H9 (cell line): ENCODE measurements around the gene MPV17L2. TPM values are rescaled to one million over a fixed set of nuclear protein-coding genes. Genes with fewer than 3 reads are reported as not detected.

Experiments
- DNase-seq: peaks from one replicate; pipeline ENCODE4 v3.0.0-alpha.2; 2017
- H2AFZ ChIP-seq: one replicate; pipeline ENCODE4 v1.6.1; 2013; ENCODE audit warnings: mild to moderate bottlenecking, low read length, control low read depth, moderate library complexity
- H2AK5ac ChIP-seq: 2 replicates; pipeline ENCODE4 v1.6.1; 2013; ENCODE audit warnings: low read length, control low read depth, mixed read lengths; ENCODE audit not compliant: insufficient read length
- H2BK120ac ChIP-seq: one replicate; pipeline ENCODE4 v1.6.1; 2013; ENCODE audit warnings: low read depth, mild to moderate bottlenecking, low read length, control low read depth, inconsistent platforms; ENCODE audit not compliant: poor library complexity, severe bottlenecking
- H2BK12ac ChIP-seq: 2 replicates; pipeline ENCODE4 v1.6.1; 2013; ENCODE audit warnings: low read length, control low read depth, mixed read lengths, low read depth; ENCODE audit not compliant: insufficient read length
- H2BK15ac ChIP-seq: 2 replicates; pipeline ENCODE4 v1.6.1; 2013; ENCODE audit warnings: low read depth, low read length, control low read depth
- H2BK20ac ChIP-seq: one replicate; pipeline ENCODE4 v1.6.1; 2013; ENCODE audit warnings: low read depth, mild to moderate bottlenecking, low read length, control low read depth, inconsistent platforms; ENCODE audit not compliant: poor library complexity, severe bottlenecking
- H2BK5ac ChIP-seq: 2 replicates; pipeline ENCODE4 v1.6.1; 2013; ENCODE audit warnings: low read length, control low read depth, mixed read lengths; ENCODE audit not compliant: insufficient read length
- H3K14ac ChIP-seq: 2 replicates; pipeline ENCODE4 v1.6.1; 2013; ENCODE audit warnings: low read length, control low read depth; ENCODE audit not compliant: insufficient read depth
- H3K18ac ChIP-seq: 2 replicates; pipeline ENCODE4 v1.6.1; 2013; ENCODE audit warnings: low read depth, mild to moderate bottlenecking, mixed read lengths, low read length, control low read depth; ENCODE audit not compliant: insufficient read length
- H3K23ac ChIP-seq: 2 replicates; pipeline ENCODE4 v1.6.1; 2013; ENCODE audit warnings: low read length, control low read depth, mixed read lengths, low read depth; ENCODE audit not compliant: insufficient read length
- H3K23me2 ChIP-seq: 2 replicates; pipeline ENCODE4 v1.6.1; 2013; ENCODE audit warnings: low read depth, mild to moderate bottlenecking, mixed read lengths, low read length, control low read depth; ENCODE audit not compliant: insufficient read length, poor library complexity, severe bottlenecking
- H3K27ac ChIP-seq: 2 replicates; pipeline ENCODE4 v1.5.1; 2013; ENCODE audit warnings: low read length, control low read depth, mixed read lengths, low read depth; ENCODE audit not compliant: insufficient read length
- H3K27me3 ChIP-seq: 2 replicates; pipeline ENCODE4 v1.6.1; 2013; ENCODE audit warnings: low read length, control low read depth, inconsistent platforms; ENCODE audit not compliant: insufficient read depth
- H3K4ac ChIP-seq: 2 replicates; pipeline ENCODE4 v1.6.1; 2013; ENCODE audit warnings: low read depth, mild to moderate bottlenecking, control low read depth, inconsistent platforms, low read length, moderate library complexity
- H3K4me1 ChIP-seq: 2 replicates; pipeline ENCODE4 v1.6.1; 2013; ENCODE audit warnings: low read length, control low read depth, inconsistent platforms; ENCODE audit not compliant: insufficient read depth
- H3K4me2 ChIP-seq: 2 replicates; pipeline ENCODE4 v1.6.1; 2013; ENCODE audit warnings: low read length, control low read depth, mixed read lengths; ENCODE audit not compliant: insufficient read length, insufficient read depth
- H3K56ac ChIP-seq: 2 replicates; pipeline ENCODE4 v1.6.1; 2013; ENCODE audit warnings: low read depth, mild to moderate bottlenecking, mixed read lengths, low read length, control low read depth; ENCODE audit not compliant: insufficient read length
- H3K79me1 ChIP-seq: 2 replicates; pipeline ENCODE4 v1.6.1; 2013; ENCODE audit warnings: low read depth, mild to moderate bottlenecking, moderate library complexity, low read length, control low read depth, inconsistent platforms; ENCODE audit not compliant: insufficient read depth, poor library complexity, severe bottlenecking
- H3K79me2 ChIP-seq: 2 replicates; pipeline ENCODE4 v1.6.1; 2013; ENCODE audit warnings: low read length, control low read depth, inconsistent platforms; ENCODE audit not compliant: insufficient read depth
- H3K9ac ChIP-seq: 2 replicates; pipeline ENCODE4 v1.6.1; 2013; ENCODE audit warnings: low read length, control low read depth, mixed read lengths; ENCODE audit not compliant: insufficient read length; ENCODE audit errors: extremely low read depth
- H3K9me3 ChIP-seq: one replicate; pipeline ENCODE4 v1.6.1; 2013; ENCODE audit warnings: low read depth, low read length, inconsistent platforms; ENCODE audit not compliant: control insufficient read depth
- H3T11ph ChIP-seq: one replicate; pipeline ENCODE4 v1.6.1; 2013; ENCODE audit warnings: mild to moderate bottlenecking, low read length, control low read depth, inconsistent platforms
- H4K20me1 ChIP-seq: one replicate; pipeline ENCODE4 v1.6.1; 2013; ENCODE audit not compliant: control insufficient read depth, insufficient read length, insufficient read depth
- H4K5ac ChIP-seq: 2 replicates; pipeline ENCODE4 v1.6.1; 2013; ENCODE audit warnings: low read depth, mild to moderate bottlenecking, mixed read lengths, low read length, control low read depth; ENCODE audit not compliant: insufficient read length
- H4K8ac ChIP-seq: replicated peaks from 2 replicates; pipeline ENCODE4 v1.6.1; 2013; ENCODE audit warnings: low read length, control low read depth, mixed read lengths, low read depth; ENCODE audit not compliant: insufficient read length
- H4K91ac ChIP-seq: 2 replicates; pipeline ENCODE4 v1.6.1; 2013; ENCODE audit warnings: low read depth, mild to moderate bottlenecking, moderate library complexity, mixed read lengths, low read length, control low read depth; ENCODE audit not compliant: insufficient read length
- H3K27ac Mint-ChIP-seq, 3 experiments: 2 replicates in 2 of 3; 3 replicates in 1 of 3; pipeline ENCODE4 v1.8.0; 2020 to 2021; ENCODE audit warnings: mixed read lengths in 3 of 3, mild to moderate bottlenecking in 1 of 3, moderate library complexity in 1 of 3
- H3K27me3 Mint-ChIP-seq: 2 replicates; pipeline ENCODE4 v1.8.0; 2021; ENCODE audit warnings: low read depth, mild to moderate bottlenecking, moderate library complexity, mixed read lengths
- H3K36me3 Mint-ChIP-seq, 3 experiments: 2 replicates in 2 of 3; 3 replicates in 1 of 3; pipeline ENCODE4 v1.8.0; 2020 to 2021; ENCODE audit warnings: low read depth in 3 of 3, mixed read lengths in 3 of 3; ENCODE audit not compliant: insufficient read depth in 1 of 3
- H3K4me1 Mint-ChIP-seq, 2 experiments: 2 replicates each; pipeline ENCODE4 v1.8.0; 2020; ENCODE audit warnings: mixed read lengths in 2 of 2
- H3K4me3 Mint-ChIP-seq, 2 experiments: 2 replicates in 1 of 2; 3 replicates in 1 of 2; pipeline ENCODE4 v1.8.0; 2020 to 2021; ENCODE audit warnings: mild to moderate bottlenecking in 2 of 2, mixed read lengths in 2 of 2, moderate library complexity in 1 of 2
- H3K9me3 Mint-ChIP-seq, 2 experiments: 2 replicates in 1 of 2; 3 replicates in 1 of 2; pipeline ENCODE4 v1.8.0; 2020; ENCODE audit warnings: mild to moderate bottlenecking in 2 of 2, mixed read lengths in 2 of 2, moderate library complexity in 1 of 2
- WGBS: extraction: QIAGEN DNeasy Blood & Tissue Kit; methylation state at CpG from one replicate; pipeline ENCODE4 v1.1.7; 2013; ENCODE audit warnings: missing lambda C conversion rate, low lambda C conversion rate, mixed read lengths; ENCODE audit not compliant: insufficient read length; ENCODE audit errors: extremely low coverage; 5-methylcytosine and 5-hydroxymethylcytosine counted together
- total RNA-seq: library from RNA; stranded (reverse); gene quantifications from 2 replicates; pipeline ENCODE4 v1.2.1, GENCODE V29; 2021
- TF ChIP-seq, protein P1 (sequence below): fragments of 200-600 bp; sonication (generic); conservative IDR thresholded peaks from 3 replicates; pipeline ENCODE4 v1.8.0; 2021; ENCODE audit warnings: antibody characterized with exemption, mild to moderate bottlenecking

Gene MPV17L2
- total RNA-seq, 1 experiment from 2014 or later = 26.4 TPM

DNA sequence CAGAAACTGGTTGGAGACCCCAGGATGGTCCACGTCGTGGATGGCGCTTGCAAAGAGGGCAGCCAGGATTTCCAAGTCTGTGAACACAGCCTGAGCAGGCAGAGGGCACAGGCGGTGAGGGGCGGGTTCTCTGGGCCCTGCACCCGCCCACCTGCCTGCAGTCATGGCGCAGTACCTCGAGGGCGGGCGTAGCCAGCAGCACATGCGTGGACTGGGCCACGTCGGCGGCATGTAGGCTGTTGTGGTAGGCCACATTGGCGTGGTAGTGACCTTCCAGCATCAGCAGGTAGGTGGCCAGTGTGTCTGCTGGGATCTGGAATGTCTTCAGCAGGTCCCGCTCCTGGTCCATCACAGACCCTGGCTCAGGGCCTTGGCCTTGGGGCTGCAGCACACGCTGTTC lies 25.1 kb downstream of the MPV17L2 start:
- no peak overlapping the region for H3K14ac ChIP-seq
- H2AFZ ChIP-seq = no peak overlapping the region
- no peak overlapping the region for H3K4me2 ChIP-seq
- no peak overlapping the region for H2BK5ac ChIP-seq
- Mint-ChIP-seq H3K9me3 (no peaks in the 10 kb centered on the region), H3K4me1 (peaks cover 14 to 19% of the 10 kb centered on the region in 2 experiments), H3K27me3 (peaks cover 5% of the 10 kb centered on the region), H3K36me3 (peaks cover 0 to 3% (median 0%) of the 10 kb centered on the region in 3 experiments; a peak in 2 of 7 replicates), H3K27ac (no peak overlapping the region), H3K4me3 (no peak overlapping the region)
- H3K79me1 ChIP-seq = no peaks in the 10 kb centered on the region
- no peak overlapping the region for H4K5ac ChIP-seq
- no peak overlapping the region for H3K56ac ChIP-seq
- H3K4me1 ChIP-seq = no peaks in the 10 kb centered on the region; the same call in 1 of the 2 replicates
- no peak for DNase-seq
- H3K9ac ChIP-seq = no peak overlapping the region
- no peak overlapping the region for H2BK12ac ChIP-seq
- no CpG with 5 or more reads among the region's 17 CpGs for WGBS
- no peak overlapping the region for H4K91ac ChIP-seq
- no peaks in the 10 kb centered on the region for H4K20me1 ChIP-seq
- H2BK20ac ChIP-seq = no peak overlapping the region
- no peak overlapping the region for H3K18ac ChIP-seq
- no peak overlapping the region for H2BK15ac ChIP-seq
- TF ChIP-seq, protein P1, sequence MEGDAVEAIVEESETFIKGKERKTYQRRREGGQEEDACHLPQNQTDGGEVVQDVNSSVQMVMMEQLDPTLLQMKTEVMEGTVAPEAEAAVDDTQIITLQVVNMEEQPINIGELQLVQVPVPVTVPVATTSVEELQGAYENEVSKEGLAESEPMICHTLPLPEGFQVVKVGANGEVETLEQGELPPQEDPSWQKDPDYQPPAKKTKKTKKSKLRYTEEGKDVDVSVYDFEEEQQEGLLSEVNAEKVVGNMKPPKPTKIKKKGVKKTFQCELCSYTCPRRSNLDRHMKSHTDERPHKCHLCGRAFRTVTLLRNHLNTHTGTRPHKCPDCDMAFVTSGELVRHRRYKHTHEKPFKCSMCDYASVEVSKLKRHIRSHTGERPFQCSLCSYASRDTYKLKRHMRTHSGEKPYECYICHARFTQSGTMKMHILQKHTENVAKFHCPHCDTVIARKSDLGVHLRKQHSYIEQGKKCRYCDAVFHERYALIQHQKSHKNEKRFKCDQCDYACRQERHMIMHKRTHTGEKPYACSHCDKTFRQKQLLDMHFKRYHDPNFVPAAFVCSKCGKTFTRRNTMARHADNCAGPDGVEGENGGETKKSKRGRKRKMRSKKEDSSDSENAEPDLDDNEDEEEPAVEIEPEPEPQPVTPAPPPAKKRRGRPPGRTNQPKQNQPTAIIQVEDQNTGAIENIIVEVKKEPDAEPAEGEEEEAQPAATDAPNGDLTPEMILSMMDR = no peak
- no peaks in the 10 kb centered on the region for H3K27me3 ChIP-seq
- no peaks in the 10 kb centered on the region for H3K79me2 ChIP-seq
- no peak overlapping the region for H3K23ac ChIP-seq
- H3T11ph ChIP-seq = no peak overlapping the region
- H3K4ac ChIP-seq = no peak overlapping the region
- H3K9me3 ChIP-seq = no peaks in the 10 kb centered on the region
- no peak overlapping the region for H2BK120ac ChIP-seq
- no peak overlapping the region for H2AK5ac ChIP-seq
- H3K27ac ChIP-seq = no peak overlapping the region
- no peaks in the 10 kb centered on the region for H3K23me2 ChIP-seq
- H4K8ac ChIP-seq = no peak overlapping the region
